GM12874 (cell line): ENCODE results near the gene CENPU.

Source experiments
- CTCF ChIP-seq: IDR thresholded peaks from 2 replicates; pipeline ENCODE4 v1.5.1; 2011; ENCODE audit warnings: low read depth, mild to moderate bottlenecking, control low read depth, low read length, moderate library complexity; ENCODE audit not compliant: insufficient read depth

The CENPU gene

GRCh38 chr4:184769141-184769765 is 35.4 kb upstream of the CENPU start:
- TF ChIP-seq CTCF = no peak

DNA sequence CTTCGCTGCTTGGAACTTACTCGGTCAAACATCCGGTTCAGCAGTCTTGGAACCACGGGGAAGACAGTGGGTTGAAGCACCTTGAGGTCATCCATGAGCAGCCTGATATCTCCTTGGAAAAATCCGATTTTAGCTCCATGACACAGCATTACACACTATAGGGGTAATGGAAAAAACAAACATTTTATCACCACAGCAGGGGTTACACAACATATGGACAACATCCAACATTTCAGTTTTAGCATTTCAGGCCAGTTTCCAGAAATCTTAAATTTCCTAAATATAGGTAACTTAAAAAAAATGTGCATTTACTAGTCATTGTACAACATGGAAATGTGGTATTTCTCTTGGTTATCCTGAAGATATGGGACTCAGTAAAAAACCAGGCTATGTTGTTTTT is 34.4 kb upstream of the CENPU start:
- no peak for TF ChIP-seq CTCF

GRCh38 chr4:184766446-184766845 is 32.5 kb upstream of the CENPU start:
- TF ChIP-seq CTCF = no peak

DNA sequence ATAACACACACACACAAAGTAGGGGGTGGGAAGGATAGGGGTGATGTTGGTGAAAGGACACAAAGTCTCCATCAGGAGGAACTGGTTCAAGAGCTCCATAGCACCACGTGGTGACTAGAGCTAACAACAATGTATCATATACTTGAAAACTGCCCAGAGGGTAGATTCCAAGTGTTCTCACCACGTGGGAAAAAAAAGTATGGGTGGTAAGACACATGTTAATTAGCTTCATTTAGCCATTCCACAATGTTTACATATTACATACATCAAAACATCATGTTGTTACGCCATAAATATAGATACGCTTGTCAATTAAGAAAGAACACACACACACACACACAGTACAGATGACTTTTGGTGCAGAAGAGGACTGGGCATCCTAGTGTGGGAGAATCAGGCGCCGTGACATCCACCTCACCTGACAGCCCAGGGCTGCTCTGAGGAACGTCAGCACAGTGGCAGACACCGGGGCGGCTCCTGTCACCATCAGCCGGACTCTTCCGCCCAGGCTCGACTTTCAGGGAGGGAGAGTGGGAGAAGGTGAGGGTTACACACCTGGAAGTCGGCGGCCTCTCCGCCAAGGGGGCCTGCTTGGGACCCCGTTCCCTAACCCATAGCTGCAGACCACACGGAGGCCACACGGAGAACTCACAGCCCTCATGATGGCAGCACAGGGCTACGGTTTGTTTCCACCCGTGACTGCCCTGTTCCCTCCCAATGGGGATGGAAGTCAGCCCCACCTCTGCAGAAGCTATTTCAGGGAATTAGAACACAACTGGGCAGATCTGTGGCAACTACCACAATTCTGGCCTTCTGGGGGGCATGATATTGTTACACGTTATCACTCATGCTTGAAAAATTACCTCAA is 31.8 kb upstream of the CENPU start:
- no peak for TF ChIP-seq CTCF

DNA sequence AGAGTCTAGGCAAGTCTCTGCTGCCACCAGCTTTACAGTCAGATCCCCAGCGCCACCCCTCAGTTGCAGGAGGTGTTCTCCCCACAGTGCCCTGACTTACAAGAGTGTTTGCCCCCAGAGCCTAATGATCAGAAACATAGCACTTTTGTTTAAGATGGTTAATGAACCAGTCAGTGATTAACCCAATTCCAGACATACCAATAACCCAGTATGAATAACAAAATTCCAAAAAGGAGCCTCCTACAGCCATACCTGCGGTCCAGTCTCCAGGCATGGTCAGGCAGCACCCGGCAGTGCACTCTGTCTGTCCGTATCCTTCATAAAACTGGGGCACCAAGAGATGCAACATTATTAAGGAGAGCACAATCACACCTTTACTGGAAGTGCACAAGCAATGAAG is 30.7 kb upstream of the CENPU start:
- TF ChIP-seq CTCF = no peak

- TF ChIP-seq CTCF = no peak
Observed at GRCh38 chr4:184763150-184763780, 29.4 kb upstream of the CENPU start.

GRCh38 chr4:184762100-184762499 is 28.2 kb upstream of the CENPU start:
- no peak for TF ChIP-seq CTCF
